ENCODE results near the gene BICRAL. TPM values are rescaled to one million over a fixed set of nuclear protein-coding genes. Genes with fewer than 3 reads are reported as not detected.

The BICRAL gene
- total and polyA plus RNA-seq, 2 of the 4 experiments (the other 2 are of a cell fraction), result 4.0 to 6.1 TPM

GRCh38 chr6:42746463-42747391 lies 35.1 kb upstream of the BICRAL start:
- Histone ChIP-seq H3K14ac (replicated peaks; ENCODE audit: low read depth, low read length) (peak overlapping the region; percentile 94), H2AK5ac (ENCODE audit: low read depth, low read length) (peak overlapping the region; percentile 84), H3K79me1 (ENCODE audit: low read depth in 1 of 2, low read length in 2 of 2) (peaks cover 7 to 48% of the 10 kb centered on the region in 2 experiments), H2BK15ac (ENCODE audit: low read depth, low read length) (peak overlapping the region; percentile 27; the same call in 1 of the 3 replicates), H4K8ac (ENCODE audit: low read depth in 2 of 2, low read length in 2 of 2) (peak overlapping the region; percentile 81 to 95), H3K18ac (ENCODE audit: low read depth, low read length) (peak overlapping the region; percentile 76), H3K4me1 (ENCODE audit: control insufficient read depth, insufficient read depth, low read length) (peaks cover 8% of the 10 kb centered on the region), H4K91ac (ENCODE audit: insufficient read depth, low read depth, low read length) (peak overlapping the region; percentile 85), H3K9ac (ENCODE audit: low read depth, low read length) (peak overlapping the region; percentile 94), H2BK5ac (ENCODE audit: low read depth, low read length, poor library complexity, severe bottlenecking) (peak overlapping the region; percentile 95), H4K20me1 (ENCODE audit: insufficient read depth, low read length) (peaks cover 18% of the 10 kb centered on the region), H3K9me3 (ENCODE audit: control insufficient read depth, insufficient read depth, low read length) (no peaks in the 10 kb centered on the region), H3K27me3 (ENCODE audit: control insufficient read depth, insufficient read depth, low read length) (no peaks in the 10 kb centered on the region), H2AK9ac (replicated peaks; ENCODE audit: low read depth, low read length, poor library complexity) (peak overlapping the region; percentile 100), H3K9me1 (ENCODE audit: insufficient read depth, low read length) (peaks cover 10% of the 10 kb centered on the region; the same call in 1 of the 2 replicates), H2BK120ac (ENCODE audit: low read depth, low read length) (peak overlapping the region; percentile 85), H4K5ac (ENCODE audit: low read depth, low read length) (peak overlapping the region; percentile 85), H3K23ac (ENCODE audit: low read depth, low read length) (peak overlapping the region; percentile 95), H3K4ac (ENCODE audit: low read depth, low read length) (peak overlapping the region; percentile 94), H2AFZ (replicated peaks; ENCODE audit: low read length, poor library complexity) (peak overlapping the region; percentile 96), H3K4me3 (ENCODE audit: insufficient read depth, low read depth, low read length) (peak overlapping the region; percentile 64), H3K36me3 (ENCODE audit: control insufficient read depth, insufficient read depth, low read length) (no peaks in the 10 kb centered on the region; the same call in 1 of the 2 replicates), H3K4me2 (ENCODE audit: low read depth, low read length) (peak overlapping the region; percentile 94), H3K56ac (ENCODE audit: extremely low read depth, insufficient read depth, low read length) (peak overlapping the region; percentile 98), H3K27ac (ENCODE audit: insufficient read depth, low read length) (peak overlapping the region; percentile 99), H2BK20ac (ENCODE audit: low read depth, low read length) (peak overlapping the region; percentile 31; the same call in 1 of the 2 replicates)
- CTCF ChIA-PET, result interaction anchor here (1.2 to 2.4 kb wide), 2 partner anchors 21 to 199 kb away, joined by 3 to 6 read pairs; no protein-coding TSS in a partner anchor
- dilution Hi-C loops (cut with HindIII; ENCODE audit: low sequenced_read_pairs, unreplicated experiment) (no loop called here), in situ Hi-C loops (cut with MboI; ENCODE audit: low sequenced_read_pairs) (no loop called here), intact Hi-C loops (cut with micrococcal nuclease) (loop anchor here (1.0 kb wide), 3 partner anchors 36 to 133 kb away; partner anchors contain the start of genes BICRAL and RPL7L1)
- DNase-seq, result peak; percentile 89
- no TSS peak for BruUV-seq (replicated peaks)
- peak; percentile 69 for ATAC-seq (ENCODE audit: low read depth)
- POLR2A ChIA-PET (ENCODE audit: unreplicated experiment), result interaction anchor here (1.5 to 2.0 kb wide), 2 partner anchors 36 to 133 kb away, joined by 3 to 9 read pairs; partner anchors contain the start of genes BICRAL and RPL7L1
- 4% methylated on average over 10 of the region's 55 CpGs; no CpG with 5 or more reads in 1 of the 2 experiments for WGBS, 2 experiments (ENCODE audit: extremely low coverage in 2 of 2, insufficient read length in 1 of 2)
- no peak for TF ChIP-seq USF2 (IDR thresholded peaks at IDR 0.05; ENCODE audit: low read depth, low read length)
- no peak for TF ChIP-seq FOS (IDR thresholded peaks at IDR 0.05; ENCODE audit: low read depth, low read length)
- TF ChIP-seq BHLHE40 (IDR thresholded peaks at IDR 0.05; ENCODE audit: low read depth, low read length), result no peak
- no peak for TF ChIP-seq RCOR1 (IDR thresholded peaks at IDR 0.05; ENCODE audit: insufficient replicate concordance, low read length)
- TF ChIP-seq POLR2A (IDR thresholded peaks at IDR 0.05; ENCODE audit: low read depth, low read length), result peak; percentile 84
- no peak for TF ChIP-seq CHD1 (IDR thresholded peaks at IDR 0.05; ENCODE audit: low read depth, low read length)
- no peak for TF ChIP-seq CTCF (conservative IDR thresholded peaks at IDR 0.05; ENCODE audit: low read depth, low read length)
- peak; percentile 32; the same call in 1 of the 2 replicates for TF ChIP-seq MXI1 (IDR thresholded peaks at IDR 0.05; ENCODE audit: borderline replicate concordance, low read depth, low read length)
- TF ChIP-seq RFX5 (IDR thresholded peaks at IDR 0.05; ENCODE audit: low read depth, low read length), result no peak
- no peak for TF ChIP-seq MAFK (IDR thresholded peaks at IDR 0.05; ENCODE audit: low read depth, low read length)
- TF ChIP-seq, protein P1, sequence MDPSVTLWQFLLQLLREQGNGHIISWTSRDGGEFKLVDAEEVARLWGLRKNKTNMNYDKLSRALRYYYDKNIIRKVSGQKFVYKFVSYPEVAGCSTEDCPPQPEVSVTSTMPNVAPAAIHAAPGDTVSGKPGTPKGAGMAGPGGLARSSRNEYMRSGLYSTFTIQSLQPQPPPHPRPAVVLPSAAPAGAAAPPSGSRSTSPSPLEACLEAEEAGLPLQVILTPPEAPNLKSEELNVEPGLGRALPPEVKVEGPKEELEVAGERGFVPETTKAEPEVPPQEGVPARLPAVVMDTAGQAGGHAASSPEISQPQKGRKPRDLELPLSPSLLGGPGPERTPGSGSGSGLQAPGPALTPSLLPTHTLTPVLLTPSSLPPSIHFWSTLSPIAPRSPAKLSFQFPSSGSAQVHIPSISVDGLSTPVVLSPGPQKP (IDR thresholded peaks at IDR 0.05; ENCODE audit: borderline replicate concordance, low read depth, low read length), result no peak
- no peak for TF ChIP-seq RAD21 (IDR thresholded peaks at IDR 0.05; ENCODE audit: low read length)
- TF ChIP-seq NFE2L2 (IDR thresholded peaks at IDR 0.05; ENCODE audit: low read depth, low read length), result no peak
